Stimulated activated effector memory CD8-positive, alpha-beta T cell treated with anti-CD3 and anti-CD28 coated beads, Interleukin-12 subunit alpha, Interleukin-12 subunit beta, amount 100 ng/mL, for 72 hours (primary cell): ENCODE data around the gene PIK3R5.

Source experiments
- ATAC-seq: fragments of 150-1000 bp; cut with Tn5 transposase; 2 replicates; pipeline ENCODE4 v1.10.0; 2021
- DNase-seq, 2 donors: peaks; one replicate each; pipeline ENCODE4 v3.0.0; 2021 to 2022; ENCODE audit warnings: low spot score in 2 of 2
- H3K27ac Mint-ChIP-seq: one replicate; pipeline ENCODE4 v1.8.0; 2022; ENCODE audit warnings: mild to moderate bottlenecking, mixed read lengths
- H3K36me3 Mint-ChIP-seq: one replicate; pipeline ENCODE4 v1.8.0; 2022; ENCODE audit warnings: mild to moderate bottlenecking, mixed read lengths
- H3K4me1 Mint-ChIP-seq: one replicate; pipeline ENCODE4 v1.8.0; 2022; ENCODE audit warnings: mixed read lengths
- H3K4me3 Mint-ChIP-seq: one replicate; pipeline ENCODE4 v1.8.0; 2022; ENCODE audit warnings: mild to moderate bottlenecking, mixed read lengths
- H3K9me3 Mint-ChIP-seq: one replicate; pipeline ENCODE4 v1.8.0; 2022; ENCODE audit warnings: mixed read lengths

Gene PIK3R5

DNA sequence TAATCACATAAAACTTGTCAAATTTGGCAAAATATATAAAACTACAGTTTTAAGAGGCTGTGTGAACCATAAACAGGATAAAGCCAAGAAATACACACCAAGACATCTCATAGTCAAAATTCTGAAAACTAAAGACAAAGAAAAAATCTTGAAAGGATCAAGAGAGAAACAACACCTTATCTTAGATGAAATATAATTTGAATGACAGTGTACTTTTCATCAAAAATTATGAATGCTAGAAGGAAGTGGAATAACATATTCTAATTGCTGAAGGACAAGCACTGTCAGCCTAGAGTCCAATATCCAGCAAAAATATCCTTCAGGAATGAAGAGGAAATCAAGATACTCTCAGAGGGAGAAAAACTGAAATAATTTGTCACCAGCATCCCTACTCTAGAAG is 37.2 kb downstream of the PIK3R5 start:
- Mint-ChIP-seq H3K9me3 (peaks cover 15% of the 10 kb centered on the region), H3K4me1 (peaks cover 32% of the 10 kb centered on the region)

GRCh38 chr17:8927395-8927794 is 38.1 kb downstream of the PIK3R5 start:
- DNase-seq (peak in 1 of 2 donors; percentile 0), ATAC-seq (peak; percentile 67)
- Mint-ChIP-seq H3K9me3 (peaks cover 15% of the 10 kb centered on the region), H3K27ac (no peak overlapping the region), H3K4me3 (no peak overlapping the region), H3K4me1 (peaks cover 41% of the 10 kb centered on the region), H3K36me3 (peaks cover 41% of the 10 kb centered on the region)

More for the DNA sequence above, 37.2 kb downstream of the PIK3R5 start:
- no peak overlapping the region for H3K27ac Mint-ChIP-seq
- no peak for DNase-seq
- H3K4me3 Mint-ChIP-seq, result no peak overlapping the region
- peaks cover 38% of the 10 kb centered on the region for H3K36me3 Mint-ChIP-seq
- ATAC-seq, result no peak

- H3K4me1 Mint-ChIP-seq, result peaks cover 31% of the 10 kb centered on the region
- H3K27ac Mint-ChIP-seq, result no peak overlapping the region
- peak; percentile 36 for ATAC-seq
- DNase-seq, result no peak
- H3K9me3 Mint-ChIP-seq, result peaks cover 15% of the 10 kb centered on the region
- peaks cover 29% of the 10 kb centered on the region for H3K36me3 Mint-ChIP-seq
- H3K4me3 Mint-ChIP-seq, result no peak overlapping the region
Measured at GRCh38 chr17:8925808-8926207, 39.7 kb downstream of the PIK3R5 start.

GRCh38 chr17:8925141-8925540 is 40.4 kb downstream of the PIK3R5 start:
- H3K4me3 Mint-ChIP-seq, result no peak overlapping the region
- ATAC-seq (no peak), DNase-seq (no peak)
- peaks cover 24% of the 10 kb centered on the region for H3K36me3 Mint-ChIP-seq
- H3K27ac Mint-ChIP-seq, result no peak overlapping the region
- H3K9me3 Mint-ChIP-seq, result peaks cover 13% of the 10 kb centered on the region
- H3K4me1 Mint-ChIP-seq, result peaks cover 24% of the 10 kb centered on the region

- H3K9me3 Mint-ChIP-seq, result peaks cover 11% of the 10 kb centered on the region
- no peak for DNase-seq
- ATAC-seq, result peak; percentile 72
- peaks cover 29% of the 10 kb centered on the region for H3K36me3 Mint-ChIP-seq
- no peak overlapping the region for H3K27ac Mint-ChIP-seq
- peaks cover 24% of the 10 kb centered on the region for H3K4me1 Mint-ChIP-seq
- H3K4me3 Mint-ChIP-seq, result no peak overlapping the region
Measured at GRCh38 chr17:8924595-8924994, 40.9 kb downstream of the PIK3R5 start.

GRCh38 chr17:8923762-8924161 is 41.7 kb downstream of the PIK3R5 start:
- peaks cover 6% of the 10 kb centered on the region for H3K9me3 Mint-ChIP-seq
- H3K27ac Mint-ChIP-seq, result no peak overlapping the region
- DNase-seq (no peak), ATAC-seq (no peak)
- H3K36me3 Mint-ChIP-seq, result peaks cover 34% of the 10 kb centered on the region
- H3K4me3 Mint-ChIP-seq, result no peak overlapping the region
- peaks cover 29% of the 10 kb centered on the region for H3K4me1 Mint-ChIP-seq

DNA sequence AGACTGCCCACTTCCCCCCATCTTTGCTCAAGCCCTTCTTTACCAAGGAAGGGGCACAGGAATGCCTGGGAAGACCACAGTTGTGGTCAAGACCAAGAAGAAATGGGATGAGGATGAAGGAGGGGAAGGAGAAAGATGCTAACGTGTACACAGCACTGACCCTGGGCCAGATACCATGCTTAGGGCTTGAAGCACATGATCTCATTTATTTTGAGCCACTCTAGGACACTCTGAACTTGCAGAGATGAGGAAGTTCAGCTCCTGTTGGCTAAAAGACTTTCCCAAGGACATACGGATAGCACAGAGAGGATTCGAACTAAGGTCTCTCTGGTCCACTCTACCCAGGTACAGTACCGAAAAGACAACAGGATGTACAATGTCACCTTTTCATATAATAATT is 42.6 kb downstream of the PIK3R5 start:
- Mint-ChIP-seq H3K27ac (peak overlapping the region; percentile 91), H3K9me3 (peaks cover under 1% of the 10 kb centered on the region), H3K4me3 (peak overlapping the region; percentile 53), H3K4me1 (peaks cover 30% of the 10 kb centered on the region), H3K36me3 (peaks cover 30% of the 10 kb centered on the region)
- no peak for DNase-seq
- no peak for ATAC-seq

DNA sequence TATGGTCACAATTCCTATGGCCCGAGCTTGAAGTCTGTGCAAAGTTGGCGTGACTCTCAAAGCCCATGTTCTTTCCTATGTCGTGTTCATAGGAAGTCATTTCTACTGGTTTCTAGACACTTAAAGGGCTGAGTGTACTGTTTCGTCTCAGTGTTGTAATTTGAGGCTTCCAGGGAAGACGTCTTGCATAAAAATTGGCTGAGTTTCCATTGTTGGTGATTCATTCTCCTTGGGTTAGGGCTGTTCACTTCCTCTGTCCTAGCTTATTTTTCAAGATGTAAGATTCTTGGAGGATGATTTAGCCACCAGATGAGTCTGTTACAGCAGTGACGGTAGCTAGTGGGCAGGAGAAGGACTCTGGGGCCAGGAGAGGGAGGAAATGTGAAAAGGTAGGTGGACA is 43.1 kb downstream of the PIK3R5 start:
- Mint-ChIP-seq H3K4me3 (peak overlapping the region; percentile 53), H3K36me3 (peaks cover 32% of the 10 kb centered on the region), H3K27ac (peak overlapping the region; percentile 91), H3K9me3 (no peaks in the 10 kb centered on the region), H3K4me1 (peaks cover 30% of the 10 kb centered on the region)
- ATAC-seq, result peak; percentile 66
- DNase-seq, result no peak

DNA sequence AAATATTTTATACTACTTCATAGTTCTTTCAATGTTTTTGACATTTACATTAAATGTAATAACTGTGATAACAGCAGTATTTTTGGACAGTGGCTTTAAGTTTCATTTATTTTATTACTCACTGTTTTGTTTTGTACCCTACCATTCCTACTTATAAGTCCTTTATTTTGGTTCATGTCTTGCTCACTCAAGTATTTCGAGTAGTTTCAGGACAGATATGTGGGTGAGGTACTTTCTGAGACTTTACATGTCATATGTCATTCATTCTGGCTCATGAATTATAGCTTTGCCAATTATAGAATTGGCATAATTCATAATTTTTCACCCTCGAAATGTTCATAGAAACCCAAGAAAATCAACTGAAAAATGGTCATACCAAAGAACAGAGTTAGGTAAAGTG is 44.4 kb downstream of the PIK3R5 start:
- Mint-ChIP-seq H3K9me3 (no peaks in the 10 kb centered on the region), H3K27ac (peak overlapping the region; percentile 48), H3K4me3 (peak overlapping the region; percentile 6), H3K4me1 (peaks cover 42% of the 10 kb centered on the region), H3K36me3 (peaks cover 34% of the 10 kb centered on the region)
- peak; percentile 74 for ATAC-seq
- DNase-seq, result no peak

DNA sequence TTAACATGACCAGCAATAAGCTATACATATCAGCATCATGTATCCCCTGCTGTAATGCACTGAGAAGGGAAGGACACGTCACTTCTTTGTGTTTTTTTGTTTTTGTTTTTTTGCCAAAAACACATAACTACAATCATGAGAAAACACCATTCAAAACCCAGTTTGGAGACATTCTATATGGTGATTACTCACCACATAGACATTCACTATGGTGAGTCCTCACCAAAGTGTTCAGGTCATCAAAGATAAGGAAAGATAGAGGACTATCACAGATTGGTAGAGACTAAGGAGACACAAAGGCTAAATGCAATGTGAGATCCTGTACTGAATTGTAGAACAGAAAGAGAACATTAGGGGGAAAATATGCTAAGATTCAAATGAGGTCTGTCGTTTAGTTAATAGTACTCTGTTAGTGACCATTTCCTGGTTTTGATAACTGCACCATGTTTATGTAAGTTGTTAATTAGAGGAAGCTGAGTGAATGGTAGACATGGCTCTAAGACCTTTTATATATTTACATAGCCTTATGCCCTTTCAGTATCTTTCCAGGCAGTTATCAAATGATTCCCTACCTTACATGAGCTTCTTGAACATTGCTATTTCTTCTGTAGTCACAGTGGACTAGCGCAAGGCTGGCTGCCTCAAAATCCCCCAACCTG is 46.6 kb downstream of the PIK3R5 start:
- Mint-ChIP-seq H3K4me3 (no peak overlapping the region), H3K36me3 (peaks cover 47% of the 10 kb centered on the region), H3K9me3 (no peaks in the 10 kb centered on the region), H3K27ac (peak overlapping the region; percentile 20), H3K4me1 (peaks cover 64% of the 10 kb centered on the region)
- DNase-seq, result no peak
- ATAC-seq, result peak; percentile 43

- ATAC-seq (no peak), DNase-seq (peak in 1 of 2 donors; percentile 47)
- Mint-ChIP-seq H3K36me3 (peaks cover 60% of the 10 kb centered on the region), H3K4me1 (peaks cover 69% of the 10 kb centered on the region), H3K27ac (peak overlapping the region; percentile 94), H3K4me3 (peak overlapping the region; percentile 60), H3K9me3 (no peaks in the 10 kb centered on the region)
Measured at GRCh38 chr17:8916466-8916865, 49.0 kb downstream of the PIK3R5 start.

- Mint-ChIP-seq H3K4me1 (peaks cover 80% of the 10 kb centered on the region), H3K27ac (peak overlapping the region; percentile 94), H3K36me3 (peaks cover 71% of the 10 kb centered on the region), H3K9me3 (no peaks in the 10 kb centered on the region), H3K4me3 (no peak overlapping the region)
- ATAC-seq, result no peak
- DNase-seq, result peak in 1 of 2 donors; percentile 45
Measured at GRCh38 chr17:8914554-8914953, 51.0 kb downstream of the PIK3R5 start.

DNA sequence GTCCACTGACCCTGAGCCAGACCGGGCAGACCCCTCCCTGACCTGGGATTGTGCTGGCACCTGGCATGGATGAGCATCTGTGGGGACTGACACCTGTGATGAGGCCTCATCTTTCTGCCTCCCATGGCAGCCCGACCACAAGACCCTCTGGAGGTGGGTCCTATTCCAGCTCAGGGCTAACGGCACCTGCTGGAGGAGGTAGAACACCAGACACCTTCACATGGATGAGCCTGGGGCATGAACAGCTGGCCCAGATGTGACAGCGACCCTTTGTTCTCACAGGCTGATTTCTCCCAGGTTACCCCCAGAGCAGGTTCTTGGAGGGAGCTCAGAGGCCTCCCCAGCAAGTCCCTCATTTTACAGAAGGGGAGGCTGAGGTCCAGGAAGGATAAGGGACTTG is 51.6 kb downstream of the PIK3R5 start:
- ATAC-seq (no peak), DNase-seq (no peak)
- Mint-ChIP-seq H3K9me3 (no peaks in the 10 kb centered on the region), H3K4me1 (peaks cover 77% of the 10 kb centered on the region), H3K4me3 (no peak overlapping the region), H3K36me3 (peaks cover 73% of the 10 kb centered on the region), H3K27ac (peak overlapping the region; percentile 94)

- Mint-ChIP-seq H3K4me1 (peaks cover 80% of the 10 kb centered on the region), H3K4me3 (no peak overlapping the region), H3K36me3 (peaks cover 80% of the 10 kb centered on the region), H3K27ac (peak overlapping the region; percentile 88), H3K9me3 (no peaks in the 10 kb centered on the region)
- ATAC-seq, result no peak
- no peak for DNase-seq
Measured at GRCh38 chr17:8913091-8913490, 52.4 kb downstream of the PIK3R5 start.

- no peak for DNase-seq
- H3K4me1 Mint-ChIP-seq, result peaks cover 80% of the 10 kb centered on the region
- H3K27ac Mint-ChIP-seq, result peak overlapping the region; percentile 88
- no peaks in the 10 kb centered on the region for H3K9me3 Mint-ChIP-seq
- H3K36me3 Mint-ChIP-seq, result peaks cover 80% of the 10 kb centered on the region
- no peak overlapping the region for H3K4me3 Mint-ChIP-seq
- ATAC-seq, result no peak
Measured at GRCh38 chr17:8912084-8912981, 53.2 kb downstream of the PIK3R5 start.
